NT2/D1 (cell line): Measurements from ENCODE around the gene CLEC4F.

Experiments used
- DNase-seq: peaks from one replicate; pipeline ENCODE4 v3.0.0-alpha.2; 2011; ENCODE audit warnings: low read depth, low spot score
- H3K27me3 ChIP-seq: 2 replicates; pipeline ENCODE4 v1.6.0; 2011; ENCODE audit warnings: mild to moderate bottlenecking; ENCODE audit not compliant: insufficient read length, insufficient read depth
- H3K36me3 ChIP-seq: 2 replicates; pipeline ENCODE4 v1.6.1; 2011; ENCODE audit warnings: mild to moderate bottlenecking, low read length, mixed read lengths; ENCODE audit not compliant: insufficient read depth, insufficient read length
- H3K4me1 ChIP-seq: 2 replicates; pipeline ENCODE4 v1.5.1; 2011; ENCODE audit not compliant: insufficient read depth, insufficient read length
- H3K4me3 ChIP-seq: 2 replicates; pipeline ENCODE4 v1.5.1; 2011; ENCODE audit warnings: low read depth; ENCODE audit not compliant: insufficient read length
- H3K9ac ChIP-seq: 2 replicates; pipeline ENCODE4 v1.6.0; 2011; ENCODE audit warnings: low read depth; ENCODE audit not compliant: insufficient read length
- H3K9me3 ChIP-seq: 2 replicates; pipeline ENCODE4 v1.5.1; 2011; ENCODE audit warnings: mild to moderate bottlenecking, low read length; ENCODE audit not compliant: insufficient read depth
- SUZ12 ChIP-seq: IDR thresholded peaks from 2 replicates; pipeline ENCODE4 v1.6.1; 2011; ENCODE audit not compliant: insufficient read length, insufficient read depth; ENCODE audit errors: extremely low read depth
- YY1 ChIP-seq: IDR thresholded peaks from 2 replicates; pipeline ENCODE4 v1.6.1; 2011; ENCODE audit not compliant: insufficient read length, insufficient read depth
- ZNF274 ChIP-seq: IDR thresholded peaks from 2 replicates; pipeline ENCODE4 v1.6.1; 2011; ENCODE audit warnings: mild to moderate bottlenecking, low read depth, low read length

Gene CLEC4F

GRCh38 chr2:70765507-70765906 is 54.9 kb downstream of the CLEC4F start:
- Histone ChIP-seq H3K36me3 (no peaks in the 10 kb centered on the region), H3K4me3 (no peak overlapping the region), H3K4me1 (peaks cover 4% of the 10 kb centered on the region), H3K9me3 (no peaks in the 10 kb centered on the region), H3K9ac (no peak overlapping the region), H3K27me3 (no peaks in the 10 kb centered on the region)
- no peak for DNase-seq
- TF ChIP-seq YY1 (no peak), ZNF274 (no peak), SUZ12 (no peak)

- Histone ChIP-seq H3K9me3 (no peaks in the 10 kb centered on the region), H3K36me3 (no peaks in the 10 kb centered on the region), H3K4me1 (no peaks in the 10 kb centered on the region), H3K4me3 (no peak overlapping the region), H3K9ac (no peak overlapping the region), H3K27me3 (no peaks in the 10 kb centered on the region)
- TF ChIP-seq SUZ12 (no peak), ZNF274 (no peak), YY1 (no peak)
- no peak for DNase-seq
These were observed 61.0 kb downstream of the CLEC4F start for GRCh38 chr2:70759446-70759845.
